UCSD-AML1 (cell line): ENCODE data around the gene PDE10A.
"Not testable (repeated sequence)": the region's sequence is repeated elsewhere in the genome, so short reads cannot be mapped to it uniquely, and the experiment has no call there.

Experiments
- DNase-seq: peaks from one replicate; lab custom pipeline; 2025; ENCODE audit not compliant: unreplicated experiment; lab: John Stamatoyannopoulos, UW

Gene PDE10A

GRCh38 chr6:165594584-165595333, 68.3 kb downstream of the PDE10A start:
- DNase-seq, result no peak

- not testable (repeated sequence) for DNase-seq
Measured at GRCh38 chr6:165592947-165593346, 70.1 kb downstream of the PDE10A start.

GRCh38 chr6:165588515-165588914, 74.5 kb downstream of the PDE10A start:
- no peak for DNase-seq

GRCh38 chr6:165587206-165587605, 75.8 kb downstream of the PDE10A start:
- no peak for DNase-seq

GRCh38 chr6:165586706-165587105, 76.3 kb downstream of the PDE10A start:
- DNase-seq, result no peak

- no peak for DNase-seq
Measured at GRCh38 chr6:165585060-165585459, 78.0 kb downstream of the PDE10A start.

- DNase-seq, result no peak
Measured at GRCh38 chr6:165584541-165584940, 78.5 kb downstream of the PDE10A start.

GRCh38 chr6:165581678-165582077, 81.4 kb downstream of the PDE10A start:
- DNase-seq, result no peak

- DNase-seq, result no peak
Measured at GRCh38 chr6:165580136-165580535, 82.9 kb downstream of the PDE10A start.

GRCh38 chr6:165579151-165579550, 83.9 kb downstream of the PDE10A start:
- DNase-seq, result no peak

- DNase-seq, result no peak
Measured at GRCh38 chr6:165577556-165577955, 85.5 kb downstream of the PDE10A start.

GRCh38 chr6:165575158-165575549, 87.9 kb downstream of the PDE10A start:
- no peak for DNase-seq

GRCh38 chr6:165574220-165575157, 88.6 kb downstream of the PDE10A start:
- no peak for DNase-seq

- DNase-seq, result no peak
Measured at GRCh38 chr6:165573671-165574070, 89.4 kb downstream of the PDE10A start.

- no peak for DNase-seq
Measured at GRCh38 chr6:165571721-165572132, 91.3 kb downstream of the PDE10A start.

GRCh38 chr6:165571068-165571682, 91.9 kb downstream of the PDE10A start:
- DNase-seq, result no peak

- no peak for DNase-seq
Measured at GRCh38 chr6:165568326-165568725, 94.7 kb downstream of the PDE10A start.

- DNase-seq, result no peak
Measured at GRCh38 chr6:165566088-165566828, 96.8 kb downstream of the PDE10A start.

- no peak for DNase-seq
Measured at GRCh38 chr6:165562421-165563090, 100.5 kb downstream of the PDE10A start.

GRCh38 chr6:165559632-165560031, 103.4 kb downstream of the PDE10A start:
- no peak for DNase-seq
